ENCODE results near the gene CERCAM.

DNA sequence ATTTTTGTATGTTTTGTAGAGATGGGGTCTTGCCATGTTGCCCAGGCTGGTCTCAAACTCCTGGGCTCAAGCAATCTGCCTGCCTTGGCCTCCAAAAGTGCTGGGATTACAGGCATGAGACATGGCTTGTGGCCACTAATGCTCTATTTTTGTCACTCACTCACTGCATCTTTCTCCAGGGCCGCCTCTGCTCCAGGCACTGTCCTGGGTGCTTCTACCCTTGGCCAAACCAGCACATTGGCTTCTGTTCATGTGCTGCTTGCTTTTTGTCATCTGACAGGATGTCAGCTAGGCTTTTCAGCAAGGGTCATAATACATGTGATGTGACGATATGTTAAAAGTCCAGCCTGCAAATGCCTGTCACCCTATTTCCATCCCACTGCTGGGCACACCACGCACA is 38.4 kb downstream of the CERCAM start:
- TF ChIP-seq POLR2A (IDR thresholded peaks at IDR 0.05; ENCODE audit: low read length), result no peak
- TF ChIP-seq, protein P1, sequence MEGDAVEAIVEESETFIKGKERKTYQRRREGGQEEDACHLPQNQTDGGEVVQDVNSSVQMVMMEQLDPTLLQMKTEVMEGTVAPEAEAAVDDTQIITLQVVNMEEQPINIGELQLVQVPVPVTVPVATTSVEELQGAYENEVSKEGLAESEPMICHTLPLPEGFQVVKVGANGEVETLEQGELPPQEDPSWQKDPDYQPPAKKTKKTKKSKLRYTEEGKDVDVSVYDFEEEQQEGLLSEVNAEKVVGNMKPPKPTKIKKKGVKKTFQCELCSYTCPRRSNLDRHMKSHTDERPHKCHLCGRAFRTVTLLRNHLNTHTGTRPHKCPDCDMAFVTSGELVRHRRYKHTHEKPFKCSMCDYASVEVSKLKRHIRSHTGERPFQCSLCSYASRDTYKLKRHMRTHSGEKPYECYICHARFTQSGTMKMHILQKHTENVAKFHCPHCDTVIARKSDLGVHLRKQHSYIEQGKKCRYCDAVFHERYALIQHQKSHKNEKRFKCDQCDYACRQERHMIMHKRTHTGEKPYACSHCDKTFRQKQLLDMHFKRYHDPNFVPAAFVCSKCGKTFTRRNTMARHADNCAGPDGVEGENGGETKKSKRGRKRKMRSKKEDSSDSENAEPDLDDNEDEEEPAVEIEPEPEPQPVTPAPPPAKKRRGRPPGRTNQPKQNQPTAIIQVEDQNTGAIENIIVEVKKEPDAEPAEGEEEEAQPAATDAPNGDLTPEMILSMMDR (IDR thresholded peaks at IDR 0.05), result no peak
